ENCODE data around the gene NIN. TPM values are rescaled to one million over a fixed set of nuclear protein-coding genes. Genes with fewer than 3 reads are reported as not detected.

Gene NIN
- total RNA-seq, 4 donors from 2014 or later: 9.4 to 66.3 (median 26.5) TPM

- H3K27ac ChIP-seq: no peak overlapping the region
- DNase-seq: no peak
- peaks cover 0 to 12% (median 0%) of the 10 kb centered on the region in 4 donors for H3K4me1 ChIP-seq
- TF ChIP-seq POLR2A (IDR thresholded peaks at IDR 0.05) (no peak), CTCF (IDR thresholded peaks at IDR 0.05) (no peak), POLR2AphosphoS5 (IDR thresholded peaks at IDR 0.05) (no peak), EP300 (IDR thresholded peaks at IDR 0.05; ENCODE audit: low read depth) (no peak)
- intact Hi-C loops (cut with DNase I; ENCODE audit: low total_unique reads): no loop called here
- WGBS, 2 donors (ENCODE audit: low coverage in 1 of 2): 75 to 87% methylated on average over 2 to 5 of the region's 5 CpGs
- in situ Hi-C loops (cut with MboI; ENCODE audit: low pct_ligation_motif_present in 1 of 4, low pct_unique_long_range_greater_than_20kb in 1 of 4, low sequenced_read_pairs in 3 of 4): no loop called here
- no peaks in the 10 kb centered on the region for H3K9me3 ChIP-seq
- no peak overlapping the region for H3K4me3 ChIP-seq
- H3K27me3 ChIP-seq: no peaks in the 10 kb centered on the region
- H3K36me3 ChIP-seq: no peaks in the 10 kb centered on the region
Observed at GRCh38 chr14:50808053-50808452, 22.9 kb downstream of the NIN start.

GRCh38 chr14:50806241-50806933 is 24.6 kb downstream of the NIN start:
- intact Hi-C loops (cut with DNase I; ENCODE audit: low total_unique reads) (no loop called here), in situ Hi-C loops (cut with MboI; ENCODE audit: low pct_ligation_motif_present in 1 of 4, low pct_unique_long_range_greater_than_20kb in 1 of 4, low sequenced_read_pairs in 3 of 4) (no loop called here)
- Histone ChIP-seq H3K27me3 (no peaks in the 10 kb centered on the region), H3K36me3 (no peaks in the 10 kb centered on the region), H3K4me3 (no peak overlapping the region), H3K27ac (no peak overlapping the region), H3K4me1 (no peaks in the 10 kb centered on the region), H3K9me3 (no peaks in the 10 kb centered on the region)
- DNase-seq: no peak
- no peak for TF ChIP-seq CTCF (IDR thresholded peaks at IDR 0.05)
- TF ChIP-seq POLR2A (IDR thresholded peaks at IDR 0.05): no peak
- 84 to 85% methylated on average over 3 of the region's 3 CpGs for WGBS, 2 donors (ENCODE audit: low coverage in 1 of 2)

GRCh38 chr14:50805396-50805795 is 25.6 kb downstream of the NIN start:
- Histone ChIP-seq H3K36me3 (no peaks in the 10 kb centered on the region), H3K4me3 (no peak overlapping the region), H3K9me3 (no peaks in the 10 kb centered on the region), H3K27me3 (no peaks in the 10 kb centered on the region), H3K27ac (no peak overlapping the region), H3K4me1 (no peaks in the 10 kb centered on the region)
- intact Hi-C loops (cut with DNase I; ENCODE audit: low total_unique reads): no loop called here
- 91 to 92% methylated on average over 3 of the region's 3 CpGs for WGBS, 2 donors (ENCODE audit: low coverage in 1 of 2)
- no peak for DNase-seq
- in situ Hi-C loops (cut with MboI; ENCODE audit: low pct_ligation_motif_present in 1 of 4, low pct_unique_long_range_greater_than_20kb in 1 of 4, low sequenced_read_pairs in 3 of 4): no loop called here
- no peak for TF ChIP-seq POLR2A (IDR thresholded peaks at IDR 0.05)
- no peak for TF ChIP-seq EP300 (IDR thresholded peaks at IDR 0.05; ENCODE audit: low read depth)
- no peak for TF ChIP-seq POLR2AphosphoS5 (IDR thresholded peaks at IDR 0.05)
- TF ChIP-seq CTCF (IDR thresholded peaks at IDR 0.05): no peak

- H3K36me3 ChIP-seq: no peaks in the 10 kb centered on the region
- no peak for TF ChIP-seq POLR2AphosphoS5 (IDR thresholded peaks at IDR 0.05)
- TF ChIP-seq EP300 (IDR thresholded peaks at IDR 0.05; ENCODE audit: low read depth): no peak
- no peak for TF ChIP-seq POLR2A (IDR thresholded peaks at IDR 0.05)
- no peak for TF ChIP-seq CTCF (IDR thresholded peaks at IDR 0.05)
- peak overlapping the region; percentile 12 to 45 (median 42) for H3K27ac ChIP-seq
- in situ Hi-C loops (cut with MboI; ENCODE audit: low pct_ligation_motif_present in 1 of 4, low pct_unique_long_range_greater_than_20kb in 1 of 4, low sequenced_read_pairs in 3 of 4) (no loop called here), intact Hi-C loops (cut with DNase I; ENCODE audit: low total_unique reads) (no loop called here)
- DNase-seq: no peak
- no peaks in the 10 kb centered on the region for H3K9me3 ChIP-seq
- 65 to 74% methylated on average over 4 to 5 of the region's 5 CpGs for WGBS, 2 donors (ENCODE audit: low coverage in 1 of 2)
- no peak overlapping the region for H3K4me3 ChIP-seq
- no peaks in the 10 kb centered on the region for H3K4me1 ChIP-seq
- H3K27me3 ChIP-seq: no peaks in the 10 kb centered on the region
Observed at GRCh38 chr14:50804181-50804721, 26.7 kb downstream of the NIN start.

Data from transverse colon (tissue), 4 donors.